ENCODE results near the gene METTL18.

The METTL18 gene

DNA sequence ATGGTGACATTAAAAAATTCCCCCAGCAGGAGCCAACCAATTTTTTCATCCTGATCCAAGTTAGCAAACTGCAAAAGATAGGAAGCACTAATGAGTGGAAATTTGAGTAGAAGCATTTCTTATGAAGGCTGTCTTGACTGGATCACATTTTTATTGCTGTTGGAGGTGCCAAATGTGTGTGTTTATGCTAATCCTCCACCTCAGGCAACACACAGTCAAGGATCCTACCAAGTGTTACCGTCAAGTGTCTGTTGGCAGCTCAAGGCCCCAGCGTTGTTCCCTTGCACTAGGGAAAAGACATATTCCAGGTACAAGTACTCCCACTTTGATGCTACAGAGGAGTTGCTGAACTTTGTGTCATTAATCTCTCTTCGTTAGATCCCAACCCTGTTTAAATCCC is 18.3 kb downstream of the METTL18 start:
- no peak for DNase-seq (ENCODE audit: low spot score)
- Histone ChIP-seq H3K4me3 (no peak overlapping the region), H3K27ac (no peak overlapping the region)
- TF ChIP-seq, protein P1, sequence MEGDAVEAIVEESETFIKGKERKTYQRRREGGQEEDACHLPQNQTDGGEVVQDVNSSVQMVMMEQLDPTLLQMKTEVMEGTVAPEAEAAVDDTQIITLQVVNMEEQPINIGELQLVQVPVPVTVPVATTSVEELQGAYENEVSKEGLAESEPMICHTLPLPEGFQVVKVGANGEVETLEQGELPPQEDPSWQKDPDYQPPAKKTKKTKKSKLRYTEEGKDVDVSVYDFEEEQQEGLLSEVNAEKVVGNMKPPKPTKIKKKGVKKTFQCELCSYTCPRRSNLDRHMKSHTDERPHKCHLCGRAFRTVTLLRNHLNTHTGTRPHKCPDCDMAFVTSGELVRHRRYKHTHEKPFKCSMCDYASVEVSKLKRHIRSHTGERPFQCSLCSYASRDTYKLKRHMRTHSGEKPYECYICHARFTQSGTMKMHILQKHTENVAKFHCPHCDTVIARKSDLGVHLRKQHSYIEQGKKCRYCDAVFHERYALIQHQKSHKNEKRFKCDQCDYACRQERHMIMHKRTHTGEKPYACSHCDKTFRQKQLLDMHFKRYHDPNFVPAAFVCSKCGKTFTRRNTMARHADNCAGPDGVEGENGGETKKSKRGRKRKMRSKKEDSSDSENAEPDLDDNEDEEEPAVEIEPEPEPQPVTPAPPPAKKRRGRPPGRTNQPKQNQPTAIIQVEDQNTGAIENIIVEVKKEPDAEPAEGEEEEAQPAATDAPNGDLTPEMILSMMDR (IDR thresholded peaks at IDR 0.05), result no peak

DNA sequence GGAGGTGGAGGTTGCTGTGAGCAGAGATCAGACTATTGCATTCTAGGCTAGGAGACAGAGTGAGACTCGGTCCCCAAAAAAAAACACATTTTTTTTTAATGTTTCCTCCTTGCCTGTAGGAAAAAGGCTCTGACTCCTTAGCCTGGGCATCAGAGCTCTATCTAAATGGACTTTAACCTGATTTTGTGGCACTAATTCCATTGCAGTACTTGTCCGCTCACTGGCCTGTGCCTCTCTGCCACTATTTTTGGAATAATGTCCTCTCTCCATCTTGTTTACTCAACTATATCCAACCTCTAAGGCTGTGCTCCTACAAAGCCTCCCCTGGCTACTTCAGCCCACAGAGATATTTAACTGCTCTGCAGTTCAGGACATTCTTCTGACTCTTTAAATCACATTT is 26.5 kb downstream of the METTL18 start:
- H3K4me3 ChIP-seq, result no peak overlapping the region
- H3K27ac ChIP-seq, result no peak overlapping the region
- TF ChIP-seq, protein P1 (IDR thresholded peaks at IDR 0.05), result no peak
- no peak for DNase-seq (ENCODE audit: low spot score)

DNA sequence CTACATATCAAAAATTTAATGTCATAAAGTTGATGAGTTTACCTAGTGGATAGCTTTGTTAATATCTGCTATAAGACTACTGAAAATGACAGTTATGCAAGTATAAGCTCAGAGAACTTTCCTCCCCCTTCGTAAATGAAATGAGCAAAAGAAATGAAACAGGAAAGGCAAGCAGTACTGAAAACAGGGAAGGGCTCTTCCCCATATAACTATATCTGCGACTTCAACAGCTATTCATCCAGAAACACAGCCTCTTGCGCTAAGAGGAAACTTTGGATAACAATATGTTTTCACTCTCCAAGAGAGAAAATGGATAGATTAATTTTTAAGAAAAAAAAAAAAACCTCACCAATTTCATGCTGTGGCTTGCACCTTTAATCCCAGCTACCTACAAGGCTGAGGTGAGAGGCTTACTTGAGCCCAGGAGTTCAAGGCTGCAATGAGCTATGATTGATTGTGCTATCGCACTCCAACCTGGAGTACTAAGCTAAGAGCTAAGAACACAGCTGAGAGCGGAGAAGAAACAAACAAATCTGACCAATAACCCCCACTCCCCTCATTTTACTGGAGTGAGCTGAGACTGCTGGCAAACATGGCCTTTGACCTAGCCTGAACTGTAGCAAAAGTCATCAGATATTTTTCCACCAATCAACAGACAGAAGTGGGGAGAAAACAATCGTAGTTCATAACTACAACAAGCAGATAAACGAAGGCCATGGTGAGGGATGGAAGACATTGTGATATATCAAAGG is 29.0 kb downstream of the METTL18 start:
- H3K27ac ChIP-seq, result no peak overlapping the region
- no peak overlapping the region for H3K4me3 ChIP-seq

DNA sequence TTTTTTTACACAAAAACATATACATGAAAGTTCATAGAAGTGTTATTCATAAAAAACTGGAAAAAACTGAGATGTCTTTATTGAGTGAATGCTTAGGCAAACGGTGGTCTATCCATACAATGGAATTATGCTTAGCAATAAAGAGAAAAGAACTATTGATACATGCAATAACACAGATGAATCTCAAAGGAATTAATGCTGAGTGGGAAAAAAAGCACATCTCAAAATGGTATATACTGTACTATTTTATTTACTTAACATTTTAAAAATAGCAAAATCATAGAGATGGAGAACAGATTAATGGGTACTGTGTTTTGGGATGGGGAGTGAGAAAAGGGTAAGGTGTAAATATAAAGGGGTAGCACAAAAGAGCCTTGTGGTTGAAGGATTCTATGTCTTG is 29.8 kb downstream of the METTL18 start:
- Histone ChIP-seq H3K4me3 (no peak overlapping the region), H3K27ac (no peak overlapping the region)
- TF ChIP-seq, protein P1 (IDR thresholded peaks at IDR 0.05), result no peak
- no peak for DNase-seq (ENCODE audit: low spot score)

More for the DNA sequence above, 29.0 kb downstream of the METTL18 start:
- no peak for DNase-seq (ENCODE audit: low spot score)
- TF ChIP-seq, protein P1 (IDR thresholded peaks at IDR 0.05), result no peak

DNA sequence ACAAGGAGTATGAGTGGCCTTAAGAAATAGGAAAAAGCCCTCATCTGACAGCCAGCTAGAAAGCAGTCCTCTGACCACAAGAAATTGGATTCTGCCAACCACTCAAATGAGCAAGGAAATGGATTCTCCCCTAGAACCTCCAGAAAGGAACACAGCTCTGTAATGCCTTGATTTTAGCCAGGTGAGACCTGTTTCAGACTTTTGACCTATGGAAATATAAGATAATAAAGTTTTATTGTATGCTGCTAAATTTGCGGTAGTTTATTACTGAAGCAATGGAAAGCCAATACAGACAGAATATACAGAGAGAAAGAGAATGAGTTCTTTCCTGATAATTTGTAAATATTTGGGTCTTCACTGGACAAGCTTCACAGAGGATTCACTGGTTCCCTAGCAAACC is 32.0 kb downstream of the METTL18 start:
- TF ChIP-seq, protein P1 (IDR thresholded peaks at IDR 0.05), result no peak
- H3K27ac ChIP-seq, result no peak overlapping the region
- H3K4me3 ChIP-seq, result no peak overlapping the region
- no peak for DNase-seq (ENCODE audit: low spot score)

DNA sequence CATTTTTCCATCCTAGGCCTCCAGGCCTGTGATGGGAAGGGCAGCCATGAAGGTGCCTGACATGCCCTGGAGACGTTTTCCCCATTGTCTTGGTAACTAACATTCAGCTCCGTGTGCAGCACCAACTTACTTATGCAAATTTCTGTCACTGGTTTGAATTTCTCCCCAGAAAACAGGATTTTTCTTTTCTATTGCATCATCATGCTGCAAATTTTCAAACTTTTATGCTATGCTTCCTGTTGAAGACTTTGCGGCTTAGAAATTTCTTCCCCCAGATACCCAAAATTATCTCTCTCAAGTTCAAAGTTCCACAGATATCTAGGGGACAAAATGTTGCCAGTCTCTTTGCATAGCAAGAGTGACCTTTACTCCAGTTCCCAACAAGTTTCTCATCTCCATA is 35.7 kb downstream of the METTL18 start:
- TF ChIP-seq, protein P1 (IDR thresholded peaks at IDR 0.05), result no peak
- Histone ChIP-seq H3K27ac (no peak overlapping the region), H3K4me3 (no peak overlapping the region)
- no peak for DNase-seq (ENCODE audit: low spot score)

DNA sequence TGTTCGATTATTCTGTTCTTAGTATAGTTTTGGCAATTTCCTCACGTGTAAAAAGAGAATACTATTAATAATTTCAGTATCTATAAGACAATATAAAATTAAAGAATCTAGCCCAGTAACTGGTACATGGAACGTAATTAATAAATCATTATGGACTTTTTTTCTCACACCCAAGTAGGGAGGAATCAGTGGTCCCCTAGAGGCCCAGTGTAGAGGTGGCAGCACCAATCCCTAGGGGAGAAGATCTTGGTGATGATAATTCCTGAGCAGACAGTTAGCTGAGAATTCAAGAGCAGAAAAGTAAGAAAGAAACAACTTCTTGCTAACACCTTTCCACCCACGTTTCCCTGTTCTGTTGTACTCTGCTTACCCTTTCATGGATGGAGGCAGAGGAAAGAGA is 41.2 kb downstream of the METTL18 start:
- Histone ChIP-seq H3K4me3 (no peak overlapping the region), H3K27ac (no peak overlapping the region)
- no peak for DNase-seq (ENCODE audit: low spot score)
- TF ChIP-seq, protein P1 (IDR thresholded peaks at IDR 0.05), result no peak
